GM12892 (cell line): Measurements from ENCODE around the gene MYO19.

ENCODE experiments used
- POLR2A ChIP-seq: IDR thresholded peaks from 2 replicates; pipeline ENCODE4 v1.6.1; 2011; ENCODE audit warnings: low read depth, low read length, control low read depth
- POLR2AphosphoS5 ChIP-seq: IDR thresholded peaks from 2 replicates; pipeline ENCODE4 v1.6.1; 2011; ENCODE audit warnings: low read depth, low read length, control low read depth

DNA sequence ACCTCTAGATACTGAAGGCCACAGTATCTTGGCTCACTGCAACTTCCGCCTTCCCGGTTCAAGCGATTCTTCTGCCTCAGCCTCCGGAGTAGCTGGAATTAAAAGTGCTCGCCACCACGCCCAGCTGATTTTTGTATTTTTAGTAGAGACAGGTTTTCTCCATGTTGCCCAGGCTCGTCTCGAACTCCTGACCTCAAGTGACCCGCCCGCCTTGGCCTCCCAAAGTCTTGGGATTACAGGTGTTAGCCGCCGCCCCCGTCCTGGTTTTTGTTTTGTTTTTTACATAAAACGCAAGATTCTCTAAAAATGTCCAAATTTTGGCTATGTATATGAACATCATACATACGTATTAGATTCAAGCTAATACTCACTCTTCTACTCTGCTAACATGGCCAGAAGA lies 8.1 kb upstream of the MYO19 start:
- no peak for TF ChIP-seq POLR2A
- no peak for TF ChIP-seq POLR2AphosphoS5
